Stimulated activated effector memory CD8-positive, alpha-beta T cell treated with anti-CD3 and anti-CD28 coated beads, Interleukin-12 subunit alpha, Interleukin-12 subunit beta, amount 100 ng/mL, for 72 hours (primary cell): Measurements from ENCODE around the gene RNU1-2.
"Not testable (repeated sequence)": the region's sequence is repeated elsewhere in the genome, so short reads cannot be mapped to it uniquely, and the experiment has no call there.

Experiments
- ATAC-seq: fragments of 150-1000 bp; cut with Tn5 transposase; 2 replicates; pipeline ENCODE4 v1.10.0; 2021
- DNase-seq, 2 donors: peaks; one replicate each; pipeline ENCODE4 v3.0.0; 2021 to 2022; ENCODE audit warnings: low spot score in 2 of 2
- H3K27ac Mint-ChIP-seq: one replicate; pipeline ENCODE4 v1.8.0; 2022; ENCODE audit warnings: mild to moderate bottlenecking, mixed read lengths
- H3K36me3 Mint-ChIP-seq: one replicate; pipeline ENCODE4 v1.8.0; 2022; ENCODE audit warnings: mild to moderate bottlenecking, mixed read lengths
- H3K4me1 Mint-ChIP-seq: one replicate; pipeline ENCODE4 v1.8.0; 2022; ENCODE audit warnings: mixed read lengths
- H3K4me3 Mint-ChIP-seq: one replicate; pipeline ENCODE4 v1.8.0; 2022; ENCODE audit warnings: mild to moderate bottlenecking, mixed read lengths
- H3K9me3 Mint-ChIP-seq: one replicate; pipeline ENCODE4 v1.8.0; 2022; ENCODE audit warnings: mixed read lengths

RNU1-2 gene

GRCh38 chr1:16925635-16926490, 30.1 kb downstream of the RNU1-2 start:
- Mint-ChIP-seq H3K4me1 (peaks cover 65% of the 10 kb centered on the region), H3K36me3 (no peaks in the 10 kb centered on the region), H3K27ac (peak overlapping the region; percentile 64), H3K9me3 (no peaks in the 10 kb centered on the region), H3K4me3 (no peak overlapping the region)
- no peak for ATAC-seq
- no peak for DNase-seq

- DNase-seq (no peak), ATAC-seq (no peak)
- Mint-ChIP-seq H3K36me3 (peaks cover 5% of the 10 kb centered on the region), H3K27ac (peak overlapping the region; percentile 65), H3K9me3 (no peaks in the 10 kb centered on the region), H3K4me3 (no peak overlapping the region), H3K4me1 (peaks cover 59% of the 10 kb centered on the region)
Observed at GRCh38 chr1:16926491-16927073, 30.8 kb downstream of the RNU1-2 start.

- Mint-ChIP-seq H3K4me1 (peaks cover 52% of the 10 kb centered on the region), H3K9me3 (no peaks in the 10 kb centered on the region), H3K27ac (peak overlapping the region; percentile 65), H3K4me3 (no peak overlapping the region), H3K36me3 (peaks cover 12% of the 10 kb centered on the region)
- DNase-seq (no peak), ATAC-seq (no peak)
Observed at GRCh38 chr1:16927256-16927655, 31.5 kb downstream of the RNU1-2 start.

GRCh38 chr1:16927711-16928485, 32.1 kb downstream of the RNU1-2 start:
- Mint-ChIP-seq H3K27ac (peak overlapping the region; percentile 65), H3K9me3 (no peaks in the 10 kb centered on the region)
- ATAC-seq, result peak; percentile 26

GRCh38 chr1:16929146-16930041, 33.6 kb downstream of the RNU1-2 start:
- not testable (repeated sequence) for H3K9me3 Mint-ChIP-seq, H3K27ac Mint-ChIP-seq, H3K4me3 Mint-ChIP-seq, DNase-seq, ATAC-seq
- peaks cover 29% of the 10 kb centered on the region for H3K36me3 Mint-ChIP-seq
- peaks cover 40% of the 10 kb centered on the region for H3K4me1 Mint-ChIP-seq

More at GRCh38 chr1:16927711-16928485, 32.1 kb downstream of the RNU1-2 start:
- no peak for DNase-seq
- H3K4me1 Mint-ChIP-seq, result peaks cover 46% of the 10 kb centered on the region
- no peak overlapping the region for H3K4me3 Mint-ChIP-seq
- peaks cover 18% of the 10 kb centered on the region for H3K36me3 Mint-ChIP-seq

- not testable (repeated sequence) for H3K9me3 Mint-ChIP-seq, DNase-seq, H3K27ac Mint-ChIP-seq, ATAC-seq, H3K4me3 Mint-ChIP-seq
- peaks cover 37% of the 10 kb centered on the region for H3K36me3 Mint-ChIP-seq
- peaks cover 23% of the 10 kb centered on the region for H3K4me1 Mint-ChIP-seq
Observed at GRCh38 chr1:16931206-16931934, 35.6 kb downstream of the RNU1-2 start.

- H3K4me3 Mint-ChIP-seq, H3K4me1 Mint-ChIP-seq, H3K9me3 Mint-ChIP-seq, DNase-seq, ATAC-seq: not testable (repeated sequence)
- Mint-ChIP-seq H3K27ac (peak overlapping the region; percentile 58), H3K36me3 (peaks cover 37% of the 10 kb centered on the region)
Observed at GRCh38 chr1:16933945-16934344, 38.2 kb downstream of the RNU1-2 start.

GRCh38 chr1:16936580-16936979, 40.8 kb downstream of the RNU1-2 start:
- ATAC-seq, H3K4me1 Mint-ChIP-seq, H3K9me3 Mint-ChIP-seq, H3K27ac Mint-ChIP-seq, H3K4me3 Mint-ChIP-seq, DNase-seq: not testable (repeated sequence)
- H3K36me3 Mint-ChIP-seq, result peaks cover 49% of the 10 kb centered on the region

GRCh38 chr1:16938351-16939321, 42.9 kb downstream of the RNU1-2 start:
- ATAC-seq, result no peak
- H3K36me3 Mint-ChIP-seq, result peaks cover 44% of the 10 kb centered on the region
- no peaks in the 10 kb centered on the region for H3K4me1 Mint-ChIP-seq
- no peak for DNase-seq
- H3K4me3 Mint-ChIP-seq, result no peak overlapping the region
- H3K9me3 Mint-ChIP-seq, result no peaks in the 10 kb centered on the region
- no peak overlapping the region for H3K27ac Mint-ChIP-seq

GRCh38 chr1:16939386-16940180, 43.8 kb downstream of the RNU1-2 start:
- not testable (repeated sequence) for H3K4me3 Mint-ChIP-seq

GRCh38 chr1:16944038-16944437, 48.3 kb downstream of the RNU1-2 start:
- Mint-ChIP-seq H3K36me3 (peaks cover 38% of the 10 kb centered on the region), H3K27ac (no peak overlapping the region), H3K4me1 (no peaks in the 10 kb centered on the region), H3K9me3 (no peaks in the 10 kb centered on the region), H3K4me3 (no peak overlapping the region)
- DNase-seq (no peak), ATAC-seq (no peak)

More at GRCh38 chr1:16939386-16940180, 43.8 kb downstream of the RNU1-2 start:
- H3K27ac Mint-ChIP-seq, DNase-seq, H3K4me1 Mint-ChIP-seq, H3K9me3 Mint-ChIP-seq: not testable (repeated sequence)
- H3K36me3 Mint-ChIP-seq, result peaks cover 43% of the 10 kb centered on the region
- peak; percentile 5 for ATAC-seq

- not testable (repeated sequence) for H3K4me1 Mint-ChIP-seq, H3K27ac Mint-ChIP-seq, H3K4me3 Mint-ChIP-seq, H3K9me3 Mint-ChIP-seq, DNase-seq
- ATAC-seq, result peak; percentile 24
- peaks cover 31% of the 10 kb centered on the region for H3K36me3 Mint-ChIP-seq
Observed at GRCh38 chr1:16945512-16945911, 49.7 kb downstream of the RNU1-2 start.
